Urothelium cell line (cell line): ENCODE data around the gene LINGO3.

Source experiments
- DNase-seq: peaks from one replicate; pipeline ENCODE4 v3.0.0; 2011; ENCODE audit warnings: low spot score, mixed read lengths
- FAIRE-seq: peaks from 2 replicates; lab custom pipeline; 2011; peaks lifted over from hg19 to GRCh38; lab: Jason Lieb, UNC

Gene LINGO3

GRCh38 chr19:2306281-2306806 is 1.6 kb downstream of the LINGO3 start:
- DNase-seq: no peak
- FAIRE-seq: no peak

DNA sequence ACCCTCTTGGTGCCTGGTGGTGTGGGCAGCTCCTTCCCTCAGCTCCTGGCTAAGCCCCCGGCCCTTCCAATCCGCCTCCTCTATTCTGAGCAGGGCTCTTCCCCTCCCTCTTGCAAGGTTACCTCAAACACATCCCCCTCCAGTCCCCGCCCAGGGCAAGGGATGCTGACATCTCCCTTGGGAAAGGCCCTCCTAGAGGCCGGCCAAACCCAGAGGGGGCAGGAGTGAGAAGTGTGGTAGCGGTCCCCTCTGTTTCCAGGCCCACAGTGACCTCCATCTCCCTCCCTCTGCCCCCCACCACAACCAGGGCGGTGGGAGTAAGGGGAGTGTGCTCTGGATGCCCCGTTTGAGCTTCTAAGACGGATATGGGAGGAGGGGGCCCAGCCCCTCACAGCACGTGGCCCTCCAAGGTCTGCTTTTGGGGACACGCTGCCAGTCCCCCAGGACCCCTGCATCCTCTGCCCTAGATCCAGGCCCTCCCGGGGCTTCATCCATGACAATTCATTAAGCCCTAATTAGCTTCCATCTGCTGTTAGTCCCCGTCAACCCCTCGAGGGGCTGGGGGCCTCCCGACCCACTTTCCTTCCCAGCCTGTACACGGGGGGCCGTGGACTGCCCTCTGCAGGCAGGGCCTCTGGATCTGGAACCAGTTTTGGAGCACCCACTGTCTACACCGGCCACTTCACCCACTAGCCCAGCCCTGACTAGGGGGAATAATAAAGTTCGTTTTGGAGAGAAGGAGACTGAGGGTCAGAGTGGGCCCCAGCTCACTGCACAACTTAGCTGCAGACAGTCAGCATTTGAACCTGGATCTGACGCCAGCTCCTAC is 2.3 kb downstream of the LINGO3 start:
- FAIRE-seq: no peak

GRCh38 chr19:2303211-2303798 is 4.6 kb downstream of the LINGO3 start:
- FAIRE-seq (no peak), DNase-seq (no peak)

More for the DNA sequence above, 2.3 kb downstream of the LINGO3 start:
- no peak for DNase-seq

- DNase-seq (no peak), FAIRE-seq (no peak)
These were observed 5.4 kb downstream of the LINGO3 start for GRCh38 chr19:2302319-2303210.

GRCh38 chr19:2300533-2300932 is 7.4 kb downstream of the LINGO3 start:
- no peak for DNase-seq
- no peak for FAIRE-seq

- DNase-seq (no peak), FAIRE-seq (no peak)
These were observed 11.8 kb downstream of the LINGO3 start for GRCh38 chr19:2296141-2296540.

- DNase-seq: no peak
- no peak for FAIRE-seq
These were observed 13.1 kb downstream of the LINGO3 start for GRCh38 chr19:2294687-2295335.

DNA sequence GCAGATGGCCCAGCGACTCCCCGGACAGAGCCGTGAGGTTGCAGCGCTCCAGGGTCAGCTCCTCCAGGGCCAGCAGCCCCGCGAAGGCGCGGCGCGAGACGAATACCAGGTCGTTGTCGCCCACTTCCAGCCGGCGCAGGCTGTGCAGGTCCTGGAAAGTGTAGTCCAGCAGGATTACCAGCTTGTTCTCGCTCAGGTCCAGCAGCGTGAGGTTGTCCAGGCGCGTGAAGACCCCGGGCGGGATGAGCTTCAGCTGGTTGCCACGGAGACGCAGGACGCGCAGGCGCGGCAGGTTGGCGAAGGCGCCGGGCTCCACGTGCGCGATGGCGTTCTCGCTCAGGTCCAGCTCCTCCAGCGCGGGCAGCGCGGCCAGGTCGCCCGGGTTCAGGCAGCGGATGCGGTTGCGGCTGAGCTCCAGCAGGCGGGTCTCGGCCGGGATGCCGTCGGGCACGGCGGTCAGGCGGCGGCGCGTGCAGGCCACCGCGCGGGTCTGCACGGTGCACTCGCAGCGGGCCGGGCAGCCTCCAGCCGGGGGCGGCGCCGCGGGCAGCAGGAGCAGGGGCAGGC is 16.7 kb downstream of the LINGO3 start:
- no peak for DNase-seq
- no peak for FAIRE-seq

- DNase-seq: no peak
- FAIRE-seq: no peak
These were observed 17.3 kb downstream of the LINGO3 start for GRCh38 chr19:2290441-2291184.

- FAIRE-seq (no peak), DNase-seq (no peak)
These were observed 18.1 kb downstream of the LINGO3 start for GRCh38 chr19:2289714-2290435.

DNA sequence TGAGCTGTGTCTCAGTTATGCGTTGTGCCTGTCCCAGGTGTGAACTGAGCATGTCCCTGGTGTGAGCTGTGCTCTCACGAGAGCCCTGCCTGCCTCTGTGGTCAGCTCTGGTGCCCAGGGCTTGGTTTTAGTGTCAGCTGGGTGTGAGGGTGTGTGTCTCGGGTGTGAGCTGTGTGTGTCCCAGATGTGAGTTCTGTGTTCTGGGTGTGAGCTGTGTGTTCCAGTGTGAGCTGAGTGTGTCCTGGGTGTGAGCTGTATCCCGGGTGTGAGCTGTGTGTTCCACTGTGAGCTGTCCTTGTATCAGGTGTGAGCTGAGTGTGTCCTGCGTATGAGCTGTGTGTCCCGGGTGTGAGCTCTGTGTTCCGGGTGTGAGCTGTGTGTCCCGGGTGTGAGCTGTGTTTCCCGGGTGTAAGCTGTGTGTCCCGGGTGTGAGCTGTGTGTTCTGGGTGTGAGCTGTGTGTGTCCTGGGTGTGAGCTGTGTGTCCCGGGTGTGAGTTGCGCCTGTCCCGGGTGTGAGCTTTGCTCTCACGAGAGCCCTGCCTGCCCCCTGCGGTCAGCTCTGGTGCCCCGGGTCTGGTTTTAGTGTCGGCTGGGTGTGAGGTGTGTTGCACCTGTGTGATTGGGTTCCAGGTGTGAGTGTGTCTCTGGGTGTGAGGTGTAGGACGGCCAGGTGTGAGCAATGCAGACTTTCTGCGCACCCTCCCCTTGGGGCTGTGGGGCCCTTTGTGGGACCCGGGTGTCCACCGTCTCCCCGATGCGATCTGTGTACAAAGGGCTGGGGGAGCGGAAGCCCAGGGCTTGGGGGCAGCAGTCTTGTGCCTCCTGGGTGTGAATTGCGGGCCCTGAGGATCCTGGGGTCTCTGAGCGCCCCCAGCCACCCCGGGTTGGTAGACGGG is 18.9 kb downstream of the LINGO3 start:
- DNase-seq (no peak), FAIRE-seq (no peak)

GRCh38 chr19:2288338-2288817 is 19.6 kb downstream of the LINGO3 start:
- FAIRE-seq (no peak), DNase-seq (no peak)

GRCh38 chr19:2287585-2288337 is 20.2 kb downstream of the LINGO3 start:
- DNase-seq (no peak), FAIRE-seq (no peak)

DNA sequence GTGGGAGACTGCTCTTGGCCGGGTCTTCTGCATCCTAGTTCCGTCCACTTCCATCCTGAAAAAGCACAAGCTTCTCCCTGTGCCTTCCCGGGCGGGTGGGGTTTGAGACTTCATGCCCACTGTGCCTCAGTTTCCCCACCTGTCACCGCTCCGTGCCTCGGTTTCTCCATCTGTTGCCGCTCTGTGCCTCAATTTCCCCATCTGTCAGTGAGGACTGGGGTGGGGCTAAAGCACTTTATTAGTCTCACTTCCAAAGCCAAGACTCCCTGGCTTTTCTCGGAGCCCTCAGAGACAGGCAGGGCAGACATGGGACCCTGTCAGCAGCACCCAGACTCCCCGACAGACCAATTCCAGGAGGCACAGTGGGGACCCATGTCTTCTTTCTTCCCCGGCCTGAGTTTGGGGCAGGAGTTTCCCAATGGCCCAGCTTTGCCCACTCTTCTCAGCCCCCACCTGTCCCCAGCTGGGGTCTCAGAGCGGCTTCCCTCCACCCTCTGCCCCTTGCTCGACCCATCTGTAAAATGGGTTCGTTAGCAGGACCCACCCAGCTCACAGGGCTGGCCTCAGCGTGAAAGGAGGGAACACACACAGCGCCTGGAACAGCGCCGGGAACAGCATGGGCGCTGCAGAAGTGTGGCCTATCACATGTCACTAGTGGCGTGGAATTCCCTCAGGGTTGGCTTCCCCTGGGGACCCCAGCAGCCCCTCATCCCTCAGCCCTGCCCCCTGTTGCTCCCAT is 21.4 kb downstream of the LINGO3 start:
- no peak for DNase-seq

GRCh38 chr19:2283835-2284507 is 24.0 kb downstream of the LINGO3 start:
- DNase-seq (no peak), FAIRE-seq (no peak)

More for the DNA sequence above, 21.4 kb downstream of the LINGO3 start:
- FAIRE-seq: no peak

DNA sequence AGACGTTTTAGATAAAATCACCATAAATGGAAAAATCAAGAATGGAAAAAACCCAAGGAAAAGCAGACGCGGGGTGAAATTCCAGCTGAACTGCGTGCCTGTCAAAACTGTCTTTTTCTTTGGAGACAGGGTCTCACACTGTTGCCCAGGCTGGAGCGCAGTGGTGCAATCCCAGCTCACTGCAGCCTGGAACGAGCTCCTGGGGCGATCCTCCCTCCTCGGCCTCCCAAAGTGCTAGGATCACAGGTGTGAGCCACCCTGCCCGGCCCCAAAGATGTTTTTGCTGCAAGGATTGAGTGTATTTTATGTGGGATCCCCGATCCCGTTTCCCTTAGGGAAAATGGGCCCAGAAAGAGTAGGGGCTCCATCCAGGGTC is 25.1 kb downstream of the LINGO3 start:
- no peak for FAIRE-seq

More for the DNA sequence above, 25.1 kb downstream of the LINGO3 start:
- DNase-seq: no peak
